C1 segment of cervical spinal cord (tissue), 14 donors: ENCODE results near the gene RASGEF1C.

Experiments used
- DNase-seq, 14 donors: peaks; one replicate each; lab custom pipeline; 2025; lab: John Stamatoyannopoulos, UW

RASGEF1C gene

GRCh38 chr5:180120237-180121101 is 88.5 kb downstream of the RASGEF1C start:
- peak in 1 of 14 donors; percentile 93 for DNase-seq

GRCh38 chr5:180119903-180120236 is 89.1 kb downstream of the RASGEF1C start:
- DNase-seq, result no peak

DNA sequence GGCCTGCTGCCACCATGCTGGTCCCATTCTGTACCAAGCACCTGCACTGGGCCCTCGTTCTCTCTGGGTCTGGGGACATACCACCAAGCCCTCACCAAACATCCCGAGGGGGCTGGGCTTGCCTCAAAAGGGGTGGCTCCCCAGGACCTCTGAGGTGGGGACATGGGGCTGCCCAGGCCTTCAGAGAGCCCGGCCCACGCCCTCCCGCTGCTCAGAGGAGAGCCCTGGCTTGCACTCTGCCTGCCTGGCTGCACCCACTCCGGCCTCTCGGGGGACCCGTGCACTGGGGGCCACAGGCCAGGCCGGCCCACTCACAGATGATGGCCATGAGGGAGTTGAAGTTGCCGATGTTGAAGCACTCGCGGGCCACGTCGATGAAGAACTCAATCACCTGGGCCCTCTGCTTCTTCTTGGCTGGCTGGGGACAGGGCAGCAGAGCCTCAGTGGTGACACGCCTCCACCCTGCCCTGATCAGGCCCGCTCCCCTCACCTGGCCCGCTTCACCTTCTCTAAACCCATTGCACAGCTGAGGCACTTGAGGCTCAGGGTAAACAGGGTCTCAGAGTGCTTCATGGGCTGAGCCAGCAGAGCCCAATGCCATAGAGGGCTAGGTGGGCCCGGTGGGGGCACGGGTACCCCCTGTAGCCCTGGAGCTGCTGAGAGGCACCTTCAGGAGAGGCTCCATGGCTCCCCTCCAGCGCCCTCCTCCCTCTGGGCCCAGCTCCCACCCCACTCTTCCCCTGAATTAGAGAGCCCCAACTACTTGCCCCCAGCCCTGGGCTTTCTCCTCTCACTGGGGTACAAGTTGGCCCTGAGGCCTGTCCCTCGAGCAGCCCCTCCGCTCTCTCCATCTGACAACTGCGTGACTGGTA is 89.7 kb downstream of the RASGEF1C start:
- DNase-seq, result no peak

GRCh38 chr5:180118391-180118791 is 90.6 kb downstream of the RASGEF1C start:
- DNase-seq, result no peak

- peak in 1 of 14 donors; percentile 64 for DNase-seq
These were observed 91.8 kb downstream of the RASGEF1C start for GRCh38 chr5:180117000-180117725.

GRCh38 chr5:180116077-180116999 is 92.7 kb downstream of the RASGEF1C start:
- peak in 1 of 14 donors; percentile 62 for DNase-seq

DNA sequence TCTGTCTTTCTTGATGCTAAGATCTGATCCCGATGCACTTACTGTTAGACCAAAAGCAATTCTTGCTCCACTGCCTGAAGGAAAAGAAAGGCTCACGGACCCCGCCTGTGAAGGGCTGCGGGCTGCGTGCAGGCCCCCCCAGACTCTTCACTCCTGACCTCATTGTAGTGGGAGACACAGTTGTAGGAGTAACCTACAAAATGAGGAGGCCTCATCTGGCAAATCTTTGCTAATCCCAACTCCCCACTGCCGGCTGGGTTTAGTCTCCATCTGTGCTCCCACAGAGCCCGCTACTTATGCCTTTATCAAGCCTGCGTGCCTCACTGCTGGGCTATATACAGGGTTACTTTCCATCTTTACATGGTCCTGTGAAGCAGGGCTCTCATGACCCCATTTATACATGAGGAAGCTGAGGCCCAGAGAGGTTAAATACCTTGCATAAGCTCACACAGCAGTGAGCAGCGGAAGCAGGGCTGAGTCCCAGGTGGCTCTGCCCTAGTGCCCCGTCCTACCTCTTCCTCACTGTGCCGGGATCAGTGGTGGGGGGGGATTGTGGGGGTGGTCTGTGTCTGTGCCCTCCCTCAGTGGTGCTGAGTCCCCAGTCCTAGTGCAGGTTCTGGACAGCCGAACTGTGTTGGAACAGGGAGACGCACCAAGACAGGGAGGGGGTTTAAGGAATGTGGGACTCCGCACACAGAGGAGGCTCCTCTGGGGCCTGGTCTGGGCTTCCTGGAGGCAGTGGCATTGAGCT is 93.5 kb downstream of the RASGEF1C start:
- DNase-seq, result no peak

- DNase-seq, result no peak
These were observed 94.6 kb downstream of the RASGEF1C start for GRCh38 chr5:180114304-180115003.

- no peak for DNase-seq
These were observed 95.2 kb downstream of the RASGEF1C start for GRCh38 chr5:180113660-180114303.

DNA sequence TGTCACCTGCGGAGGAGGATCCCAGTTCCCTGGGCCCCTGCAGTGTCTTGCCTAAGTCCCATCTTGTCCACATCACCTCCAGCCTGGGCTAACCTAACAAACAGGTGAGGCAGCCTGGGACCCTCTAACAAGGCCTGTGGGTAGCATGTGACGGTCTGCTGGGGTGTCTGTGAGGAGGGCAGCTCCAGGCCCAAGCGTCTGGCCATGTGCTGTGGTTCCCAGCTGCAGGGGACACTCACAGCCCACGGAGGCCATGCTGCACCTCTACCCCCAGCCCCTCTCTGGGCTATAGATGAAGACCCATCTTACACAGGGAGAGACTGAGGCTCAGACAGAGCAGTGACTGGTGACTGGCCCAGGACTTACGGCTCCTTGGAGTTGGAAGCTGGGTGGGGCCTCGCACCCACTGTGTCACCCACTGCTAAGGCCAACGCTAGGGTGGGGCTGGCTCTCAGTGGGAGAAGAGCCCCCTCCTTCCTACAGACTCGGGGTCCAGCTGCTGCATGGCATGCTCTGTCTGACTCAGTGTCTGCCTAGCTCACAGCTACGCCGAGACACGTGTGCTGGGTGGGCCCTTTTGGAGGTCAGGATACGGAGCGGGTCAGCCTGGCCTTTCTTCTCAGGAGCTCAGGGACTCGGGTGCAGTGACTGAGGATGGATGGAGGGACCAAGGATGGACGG is 96.7 kb downstream of the RASGEF1C start:
- no peak for DNase-seq

GRCh38 chr5:180111273-180112002 is 97.6 kb downstream of the RASGEF1C start:
- DNase-seq, result no peak

GRCh38 chr5:180109920-180110319 is 99.1 kb downstream of the RASGEF1C start:
- no peak for DNase-seq

- DNase-seq, result no peak
These were observed 102.0 kb downstream of the RASGEF1C start for GRCh38 chr5:180107005-180107404.

DNA sequence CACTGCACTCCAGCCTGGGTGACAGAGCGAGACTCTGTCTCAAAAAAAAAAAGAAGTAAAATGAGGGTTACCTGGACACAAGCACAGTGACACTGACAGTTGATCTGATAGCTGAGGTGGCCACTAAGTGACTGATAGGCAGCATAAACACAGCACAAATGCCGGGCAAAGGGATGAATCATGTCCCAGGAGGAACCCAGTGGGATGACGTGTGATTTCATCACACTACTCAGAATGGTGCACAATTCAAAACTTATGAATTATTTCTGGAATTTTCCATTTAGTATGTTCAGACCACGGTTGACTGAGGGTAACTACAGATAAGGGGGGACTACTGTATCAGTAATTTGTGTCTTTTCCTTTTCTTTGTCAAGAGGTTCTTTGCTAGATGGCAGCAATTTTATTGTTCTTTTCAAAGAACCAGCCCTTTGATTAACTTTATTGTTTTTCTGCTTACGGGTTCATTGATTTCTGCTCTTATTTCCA is 103.1 kb downstream of the RASGEF1C start:
- no peak for DNase-seq

- DNase-seq, result no peak
These were observed 104.9 kb downstream of the RASGEF1C start for GRCh38 chr5:180104168-180104530.

DNA sequence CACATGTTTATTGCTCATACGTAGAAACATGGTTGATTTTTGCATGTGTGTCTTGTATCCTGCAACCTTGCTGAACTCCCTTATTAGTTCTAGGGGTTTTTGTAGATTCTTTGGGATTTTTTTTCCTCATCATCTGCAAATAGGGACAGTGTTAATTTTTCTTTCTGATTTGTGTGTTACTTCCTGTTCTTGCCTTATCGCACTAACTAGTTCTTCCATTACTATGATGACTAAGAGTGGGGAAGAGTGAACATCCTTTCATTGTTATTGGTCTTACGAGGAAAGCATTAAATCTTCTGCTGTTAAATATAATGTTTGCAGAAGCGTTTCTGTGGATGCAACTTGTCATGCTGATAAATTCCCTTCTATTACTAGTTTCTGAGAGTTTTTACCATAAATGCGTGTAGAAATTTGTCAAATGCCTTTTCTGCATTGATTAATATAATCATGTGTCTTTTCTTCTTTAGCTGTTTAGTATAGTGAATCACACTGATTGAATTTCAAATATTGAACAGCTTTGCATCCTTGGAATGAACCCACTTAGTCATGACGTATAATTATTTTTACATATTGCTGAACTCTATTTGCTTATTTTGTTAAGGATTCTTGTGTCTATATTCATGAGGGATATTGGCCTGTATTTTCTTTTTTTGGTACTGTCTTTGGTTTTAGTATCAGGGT is 105.4 kb downstream of the RASGEF1C start:
- DNase-seq, result no peak

DNA sequence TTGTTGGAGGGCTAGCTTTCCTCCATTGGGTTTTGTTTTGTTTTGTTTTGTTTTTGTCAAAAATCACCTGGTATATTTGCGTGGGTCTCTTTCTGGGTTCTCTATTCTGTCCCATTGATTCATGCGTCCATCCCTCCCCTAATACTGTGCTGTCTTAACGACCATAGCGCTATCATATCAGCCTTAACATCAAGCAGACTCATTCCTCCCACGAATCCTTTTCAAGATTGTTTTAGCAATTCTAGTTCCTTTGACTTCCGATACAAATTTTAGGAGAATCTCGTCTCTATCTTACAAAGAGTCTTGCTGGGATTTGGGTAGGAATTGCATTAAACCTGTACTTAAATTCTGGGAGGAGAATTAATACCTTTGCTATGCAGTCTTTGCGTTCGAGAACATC is 106.4 kb downstream of the RASGEF1C start:
- no peak for DNase-seq
